Naive B cell (primary cell): ENCODE results near the gene NECTIN4. TPM values are rescaled to one million over a fixed set of nuclear protein-coding genes. Genes with fewer than 3 reads are reported as not detected.

Experiments
- ATAC-seq, 2 donors: fragments of 150-1000 bp; cut with Tn5 transposase; 2 replicates each; pipeline ENCODE4 v1.10.0; 2021; ENCODE audit warnings: low read depth in 2 of 2, mild to moderate bottlenecking in 2 of 2, moderate library complexity in 2 of 2
- DNase-seq: peaks from one replicate; pipeline ENCODE4 v3.0.0; 2022
- H3K27ac Mint-ChIP-seq, 6 donors: one replicate each; pipeline ENCODE4 v1.8.0; 2020 to 2022; ENCODE audit warnings: mild to moderate bottlenecking in 6 of 6, mixed read lengths in 6 of 6, moderate library complexity in 5 of 6, inconsistent platforms in 2 of 6
- H3K27me3 Mint-ChIP-seq, 3 donors: one replicate each; pipeline ENCODE4 v1.8.0; 2021 to 2022; ENCODE audit warnings: mixed read lengths in 3 of 3, mild to moderate bottlenecking in 1 of 3
- H3K36me3 Mint-ChIP-seq, 2 donors: one replicate each; pipeline ENCODE4 v1.8.0; 2020 to 2022; ENCODE audit warnings: mixed read lengths in 2 of 2, inconsistent platforms in 1 of 2, mild to moderate bottlenecking in 1 of 2
- H3K4me1 Mint-ChIP-seq, 3 donors: one replicate each; pipeline ENCODE4 v1.8.0; 2020 to 2022; ENCODE audit warnings: mixed read lengths in 3 of 3, inconsistent platforms in 1 of 3, mild to moderate bottlenecking in 1 of 3, moderate library complexity in 1 of 3
- H3K4me3 Mint-ChIP-seq, 8 donors: one replicate each; pipeline ENCODE4 v1.8.0; 2020 to 2022; ENCODE audit warnings: mild to moderate bottlenecking in 8 of 8, mixed read lengths in 8 of 8, moderate library complexity in 8 of 8, inconsistent platforms in 2 of 8
- H3K9me3 Mint-ChIP-seq, 7 donors: one replicate each; pipeline ENCODE4 v1.8.0; 2020 to 2022; ENCODE audit warnings: mixed read lengths in 7 of 7, mild to moderate bottlenecking in 5 of 7, inconsistent platforms in 2 of 7, moderate library complexity in 1 of 7
- polyA plus RNA-seq, 6 donors: library from polyadenylated mRNA; unstranded; fragments of 300-500 nt; fragmentation: Illumina TruSeq; gene quantifications; one replicate each; pipeline ENCODE4 v1.2.3, GENCODE V29; 2021; ENCODE audit warnings: low read depth in 6 of 6

The NECTIN4 gene
- polyA plus RNA-seq, 6 donors from 2014 or later: not detected

- DNase-seq (peak; percentile 66), ATAC-seq (peak; percentile 79 to 81)
- peaks cover 0 to 5% (median 0%) of the 10 kb centered on the region in 7 donors for H3K9me3 Mint-ChIP-seq
- H3K27me3 Mint-ChIP-seq: peaks cover 0 to 6% (median 0%) of the 10 kb centered on the region in 3 donors
- peak within 1 kb of the TSS; percentile 79 to 95 (median 91) for H3K4me3 Mint-ChIP-seq
- peaks cover 24 to 29% (median 28%) of the 10 kb centered on the region in 3 donors for H3K4me1 Mint-ChIP-seq
- peak within 1 kb of the TSS; percentile 92 to 100 (median 98) for H3K27ac Mint-ChIP-seq
- no peaks in the 10 kb centered on the region for H3K36me3 Mint-ChIP-seq
Measured at GRCh38 chr1:161098210-161099068, 9.1 kb upstream of the NECTIN4 start, which contains the start of gene KLHDC9. TSS of gene KLHDC9 (plus strand) at chr1:161098361. CDS start at chr1:161098536, 175 bp downstream.

DNA sequence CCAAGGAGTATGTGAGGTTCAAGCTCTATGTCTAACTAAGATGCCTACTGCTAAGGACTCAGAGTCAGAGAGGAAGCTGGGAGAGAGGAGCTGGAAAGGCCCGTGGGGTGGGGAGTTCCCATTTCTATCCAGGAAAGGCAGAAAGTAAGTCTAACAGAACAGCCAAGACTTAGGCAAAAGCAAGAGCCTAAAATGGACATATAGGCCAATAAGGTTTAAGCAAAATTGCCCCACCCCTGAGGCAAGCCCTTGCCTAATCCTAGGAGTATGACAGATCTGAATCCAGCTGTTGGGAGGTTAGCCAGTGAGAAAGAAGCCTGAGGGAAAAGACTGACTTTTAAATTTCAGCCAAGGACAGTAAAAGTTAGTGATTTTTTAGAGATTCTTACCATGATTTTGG lies 7.2 kb upstream of the NECTIN4 start:
- peaks cover 0 to 5% (median 0%) of the 10 kb centered on the region in 7 donors for H3K9me3 Mint-ChIP-seq
- H3K36me3 Mint-ChIP-seq: no peaks in the 10 kb centered on the region
- H3K27ac Mint-ChIP-seq: peak overlapping the region in 3 of 6 donors; percentile 97 to 100 (median 98)
- H3K27me3 Mint-ChIP-seq: peaks cover 0 to 10% (median 0%) of the 10 kb centered on the region in 3 donors
- H3K4me1 Mint-ChIP-seq: peaks cover 24 to 29% (median 28%) of the 10 kb centered on the region in 3 donors
- H3K4me3 Mint-ChIP-seq: peak overlapping the region in 4 of 8 donors; percentile 2 to 93 (median 53)
- ATAC-seq: no peak
- DNase-seq: no peak

- DNase-seq: no peak
- H3K4me1 Mint-ChIP-seq: peaks cover 24 to 29% (median 28%) of the 10 kb centered on the region in 3 donors
- H3K4me3 Mint-ChIP-seq: peak overlapping the region in 2 of 8 donors; percentile 15 to 91
- H3K36me3 Mint-ChIP-seq: no peaks in the 10 kb centered on the region
- H3K9me3 Mint-ChIP-seq: peaks cover 0 to 5% (median 0%) of the 10 kb centered on the region in 7 donors
- no peak for ATAC-seq
- H3K27ac Mint-ChIP-seq: peak overlapping the region in 3 of 6 donors; percentile 66 to 98 (median 89)
- H3K27me3 Mint-ChIP-seq: peaks cover 0 to 10% (median 0%) of the 10 kb centered on the region in 3 donors
Measured at GRCh38 chr1:161096015-161096414, 6.7 kb upstream of the NECTIN4 start.

DNA sequence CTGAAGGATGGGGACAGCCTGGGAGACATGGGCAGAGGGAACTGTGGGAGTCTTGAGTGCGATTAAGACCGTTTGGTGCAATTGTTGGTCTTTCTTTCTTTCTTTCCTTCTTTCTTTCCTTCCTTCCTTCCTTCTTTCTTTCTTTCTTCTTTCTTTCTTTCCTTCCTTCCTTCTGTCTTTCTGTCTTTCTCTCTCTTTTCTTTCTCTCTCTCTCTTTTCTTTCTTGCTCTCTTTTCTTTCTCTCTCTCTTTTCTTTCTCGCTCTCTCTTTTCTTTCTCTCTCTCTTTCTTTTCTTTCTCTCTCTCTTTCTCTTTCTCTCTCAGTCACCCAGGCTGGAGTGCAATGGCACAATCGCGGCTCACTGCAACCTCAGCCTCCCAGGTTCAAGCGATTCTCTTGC lies 5.9 kb upstream of the NECTIN4 start:
- Mint-ChIP-seq H3K27ac (peak overlapping the region in 3 of 6 donors; percentile 14 to 89 (median 75)), H3K36me3 (no peaks in the 10 kb centered on the region), H3K4me1 (peaks cover 24 to 29% (median 28%) of the 10 kb centered on the region in 3 donors), H3K4me3 (no peak overlapping the region), H3K9me3 (peaks cover 0 to 5% (median 0%) of the 10 kb centered on the region in 7 donors), H3K27me3 (peaks cover 0 to 10% (median 0%) of the 10 kb centered on the region in 3 donors)
- ATAC-seq: no peak
- no peak for DNase-seq

GRCh38 chr1:161094481-161094880 lies 5.1 kb upstream of the NECTIN4 start:
- peak overlapping the region in 2 of 6 donors; percentile 10 to 14 for H3K27ac Mint-ChIP-seq
- peaks cover 0 to 10% (median 0%) of the 10 kb centered on the region in 3 donors for H3K27me3 Mint-ChIP-seq
- H3K4me3 Mint-ChIP-seq: peak overlapping the region in 1 of 8 donors; percentile 15
- no peak for DNase-seq
- no peak for ATAC-seq
- no peaks in the 10 kb centered on the region for H3K36me3 Mint-ChIP-seq
- H3K4me1 Mint-ChIP-seq: peaks cover 24 to 29% (median 28%) of the 10 kb centered on the region in 3 donors
- H3K9me3 Mint-ChIP-seq: peaks cover 0 to 5% (median 0%) of the 10 kb centered on the region in 7 donors

GRCh38 chr1:161092621-161093028 lies 3.3 kb upstream of the NECTIN4 start:
- no peak for DNase-seq
- Mint-ChIP-seq H3K36me3 (no peaks in the 10 kb centered on the region), H3K4me1 (peaks cover 13 to 17% (median 14%) of the 10 kb centered on the region in 3 donors), H3K4me3 (no peak overlapping the region), H3K27me3 (peaks cover 0 to 17% (median 0%) of the 10 kb centered on the region in 3 donors), H3K27ac (no peak overlapping the region), H3K9me3 (peaks cover 0 to 3% (median 0%) of the 10 kb centered on the region in 7 donors)
- no peak for ATAC-seq

GRCh38 chr1:161091796-161092507 lies 2.6 kb upstream of the NECTIN4 start:
- Mint-ChIP-seq H3K36me3 (no peaks in the 10 kb centered on the region), H3K27ac (peak overlapping the region in 1 of 6 donors; percentile 57), H3K9me3 (no peaks in the 10 kb centered on the region), H3K4me1 (peaks cover 7 to 11% (median 7%) of the 10 kb centered on the region in 3 donors), H3K4me3 (no peak overlapping the region), H3K27me3 (peaks cover 0 to 14% (median 0%) of the 10 kb centered on the region in 3 donors)
- DNase-seq: no peak
- ATAC-seq: no peak

- H3K27me3 Mint-ChIP-seq: peaks cover 0 to 14% (median 3%) of the 10 kb centered on the region in 3 donors
- H3K4me1 Mint-ChIP-seq: peaks cover 1 to 3% (median 2%) of the 10 kb centered on the region in 3 donors
- H3K27ac Mint-ChIP-seq: no peak overlapping the region
- H3K9me3 Mint-ChIP-seq: no peaks in the 10 kb centered on the region
- DNase-seq (no peak), ATAC-seq (no peak)
- H3K4me3 Mint-ChIP-seq: no peak overlapping the region
- no peaks in the 10 kb centered on the region for H3K36me3 Mint-ChIP-seq
Measured at GRCh38 chr1:161091093-161091492, 1.7 kb upstream of the NECTIN4 start.

DNA sequence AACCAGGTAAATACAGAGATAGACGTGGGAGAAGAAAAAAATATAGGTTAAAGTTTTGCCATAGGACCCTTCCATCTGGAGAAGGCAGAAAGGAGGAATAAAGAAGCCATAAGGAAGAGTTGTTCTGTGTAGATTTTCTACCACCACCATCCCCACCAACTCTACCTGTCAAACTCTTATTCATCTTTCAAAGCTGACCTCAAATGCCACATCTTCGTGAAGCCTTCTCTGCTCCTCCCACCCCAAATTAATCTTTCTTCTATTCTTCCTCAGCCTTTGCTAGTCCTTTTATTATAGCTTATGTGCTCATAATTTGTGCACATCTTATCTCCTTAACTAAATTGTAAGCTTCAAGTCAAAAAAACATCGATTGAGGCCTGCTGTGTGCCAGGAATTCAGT lies 1.3 kb upstream of the NECTIN4 start:
- no peaks in the 10 kb centered on the region for H3K9me3 Mint-ChIP-seq
- H3K27ac Mint-ChIP-seq: no peak overlapping the region
- no peak for ATAC-seq
- no peaks in the 10 kb centered on the region for H3K36me3 Mint-ChIP-seq
- no peak overlapping the region for H3K4me3 Mint-ChIP-seq
- no peaks in the 10 kb centered on the region for H3K4me1 Mint-ChIP-seq
- no peak for DNase-seq
- peaks cover 0 to 14% (median 8%) of the 10 kb centered on the region in 3 donors for H3K27me3 Mint-ChIP-seq

GRCh38 chr1:161089938-161090337 lies 580 bp upstream of the NECTIN4 start:
- Mint-ChIP-seq H3K36me3 (no peaks in the 10 kb centered on the region), H3K9me3 (no peaks in the 10 kb centered on the region), H3K27ac (peak overlapping the region in 1 of 6 donors; percentile 39)

GRCh38 chr1:161088587-161089110 lies 709 bp downstream of the NECTIN4 start:
- Mint-ChIP-seq H3K9me3 (no peaks in the 10 kb centered on the region), H3K27me3 (peaks cover 0 to 20% (median 9%) of the 10 kb centered on the region in 3 donors), H3K4me3 (no peak overlapping the region), H3K4me1 (no peaks in the 10 kb centered on the region), H3K36me3 (no peaks in the 10 kb centered on the region), H3K27ac (no peak overlapping the region)
- ATAC-seq (no peak), DNase-seq (no peak)

More at GRCh38 chr1:161089938-161090337, 580 bp upstream of the NECTIN4 start:
- DNase-seq: no peak
- H3K4me1 Mint-ChIP-seq: no peaks in the 10 kb centered on the region
- H3K27me3 Mint-ChIP-seq: peaks cover 0 to 14% (median 9%) of the 10 kb centered on the region in 3 donors
- no peak for ATAC-seq
- H3K4me3 Mint-ChIP-seq: no peak overlapping the region

- H3K9me3 Mint-ChIP-seq: no peaks in the 10 kb centered on the region
- no peak for ATAC-seq
- H3K27ac Mint-ChIP-seq: peak overlapping the region in 1 of 6 donors; percentile 12
- H3K36me3 Mint-ChIP-seq: no peaks in the 10 kb centered on the region
- no peaks in the 10 kb centered on the region for H3K4me1 Mint-ChIP-seq
- peaks cover 0 to 15% (median 9%) of the 10 kb centered on the region in 3 donors for H3K27me3 Mint-ChIP-seq
- no peak for DNase-seq
- H3K4me3 Mint-ChIP-seq: no peak overlapping the region
Measured at GRCh38 chr1:161086457-161086856, 2.9 kb downstream of the NECTIN4 start.

GRCh38 chr1:161085165-161085564 lies 4.2 kb downstream of the NECTIN4 start:
- Mint-ChIP-seq H3K9me3 (no peaks in the 10 kb centered on the region), H3K27ac (no peak overlapping the region), H3K36me3 (no peaks in the 10 kb centered on the region), H3K4me1 (no peaks in the 10 kb centered on the region), H3K4me3 (no peak overlapping the region), H3K27me3 (peaks cover 0 to 15% (median 9%) of the 10 kb centered on the region in 3 donors)
- DNase-seq (no peak), ATAC-seq (no peak)
